ENCODE measurements around the gene ESR1. TPM values are rescaled to one million over a fixed set of nuclear protein-coding genes. Genes with fewer than 3 reads are reported as not detected.

The ESR1 gene
- total RNA-seq, 1 experiment from 2014 or later = not detected

GRCh38 chr6:152170702-152171667, 363.5 kb downstream of the ESR1 start:
- no peak overlapping the region for H2BK12ac ChIP-seq (ENCODE audit: insufficient read length, low read depth, low read length)
- no peak overlapping the region for H3K9ac ChIP-seq (ENCODE audit: extremely low read depth, insufficient read length, low read length)
- no peaks in the 10 kb centered on the region for H3K79me2 ChIP-seq (ENCODE audit: insufficient read depth, low read length)
- H3K23me2 ChIP-seq (ENCODE audit: insufficient read length, low read depth, low read length, poor library complexity, severe bottlenecking) = no peaks in the 10 kb centered on the region
- Mint-ChIP-seq H3K9me3 (no peaks in the 10 kb centered on the region), H3K36me3 (ENCODE audit: insufficient read depth in 1 of 3, low read depth in 3 of 3) (no peaks in the 10 kb centered on the region), H3K4me3 (no peak overlapping the region), H3K4me1 (peaks cover 4 to 7% of the 10 kb centered on the region in 2 experiments), H3K27me3 (ENCODE audit: low read depth) (no peaks in the 10 kb centered on the region), H3K27ac (peak overlapping the region in 1 of 3 experiments; percentile 16; a peak in 2 of 7 replicates)
- H2BK20ac ChIP-seq (ENCODE audit: low read depth, low read length, poor library complexity, severe bottlenecking) = no peak overlapping the region
- H4K8ac ChIP-seq (replicated peaks; ENCODE audit: insufficient read length, low read depth, low read length) = no peak overlapping the region
- no CpG with 5 or more reads among the region's 13 CpGs for WGBS (ENCODE audit: extremely low coverage, insufficient read length, low lambda C conversion rate)
- H3K4me2 ChIP-seq (ENCODE audit: insufficient read depth, insufficient read length, low read length) = no peak overlapping the region
- no peaks in the 10 kb centered on the region for H4K20me1 ChIP-seq (ENCODE audit: control insufficient read depth, insufficient read depth, insufficient read length)
- no peak for TF ChIP-seq CTCF (conservative IDR thresholded peaks at IDR 0.05)
- DNase-seq = no peak
- H3K4me1 ChIP-seq (ENCODE audit: insufficient read depth, low read length) = no peaks in the 10 kb centered on the region
- H3K9me3 ChIP-seq (ENCODE audit: control insufficient read depth, low read depth, low read length) = no peaks in the 10 kb centered on the region
- H2AFZ ChIP-seq (ENCODE audit: low read length) = no peak overlapping the region
- H3K14ac ChIP-seq (ENCODE audit: insufficient read depth, low read length) = no peak overlapping the region
- no peak overlapping the region for H4K91ac ChIP-seq (ENCODE audit: insufficient read length, low read depth, low read length)
- no peak overlapping the region for H3K23ac ChIP-seq (ENCODE audit: insufficient read length, low read depth, low read length)
- H4K5ac ChIP-seq (ENCODE audit: insufficient read length, low read depth, low read length) = no peak overlapping the region
- no peak overlapping the region for H3K27ac ChIP-seq (ENCODE audit: insufficient read length, low read depth, low read length)
- no peak overlapping the region for H2BK5ac ChIP-seq (ENCODE audit: insufficient read length, low read length)
- H3T11ph ChIP-seq (ENCODE audit: low read length) = no peak overlapping the region
- no peak overlapping the region for H2AK5ac ChIP-seq (ENCODE audit: insufficient read length, low read length)
- no peak overlapping the region for H3K4ac ChIP-seq (ENCODE audit: low read depth, low read length)
- no peak overlapping the region for H3K18ac ChIP-seq (ENCODE audit: insufficient read length, low read depth, low read length)
- H3K27me3 ChIP-seq (ENCODE audit: insufficient read depth, low read length) = no peaks in the 10 kb centered on the region
- no peaks in the 10 kb centered on the region for H3K79me1 ChIP-seq (ENCODE audit: insufficient read depth, low read depth, low read length, poor library complexity, severe bottlenecking)
- H2BK15ac ChIP-seq (ENCODE audit: low read depth, low read length) = no peak overlapping the region
- H2BK120ac ChIP-seq (ENCODE audit: low read depth, low read length, poor library complexity, severe bottlenecking) = no peak overlapping the region
- no peak overlapping the region for H3K56ac ChIP-seq (ENCODE audit: insufficient read length, low read depth, low read length)
